HEK293 (cell line): ENCODE measurements around the gene NEAT1.

ENCODE experiments used
- CTCF ChIP-seq: fragments of 450-650 bp; formaldehyde crosslinking; IDR thresholded peaks from 2 replicates; pipeline ENCODE4 v1.5.1; 2016; ENCODE audit warnings: missing biosample characterization, missing genetic modification characterization
- SALL2 ChIP-seq: fragments of 450-650 bp; formaldehyde crosslinking; IDR thresholded peaks from 2 replicates; pipeline ENCODE4 v1.5.0; 2017; ENCODE audit warnings: missing biosample characterization, mild to moderate bottlenecking, missing genetic modification characterization, borderline replicate concordance
- SP3 ChIP-seq: fragments of 450-650 bp; formaldehyde crosslinking; IDR thresholded peaks from 2 replicates; pipeline ENCODE4 v1.5.1; 2016; ENCODE audit warnings: missing biosample characterization, missing genetic modification characterization
- ZNF24 ChIP-seq: fragments of 450-650 bp; formaldehyde crosslinking; IDR thresholded peaks from 2 replicates; pipeline ENCODE4 v1.5.1; 2016; ENCODE audit warnings: missing biosample characterization, missing genetic modification characterization
- ZNF792 ChIP-seq: fragments of 450-650 bp; formaldehyde crosslinking; IDR thresholded peaks from 2 replicates; pipeline ENCODE4 v1.5.1; 2016; ENCODE audit warnings: missing biosample characterization, missing genetic modification characterization

GRCh38 chr11:65489035-65489705, 66.6 kb downstream of the NEAT1 start:
- TF ChIP-seq CTCF (tag by site-specific recombination) (no peak), ZNF792 (tag by site-specific recombination) (no peak), ZNF24 (no peak), SP3 (no peak), SALL2 (tag by site-specific recombination) (no peak)
